NCI-H2227 (cell line): ENCODE results near the gene AKT1S1.
"Not testable (repeated sequence)": the region's sequence is repeated elsewhere in the genome, so short reads cannot be mapped to it uniquely, and the experiment has no call there.

Experiments
- DNase-seq: peaks from one replicate; lab custom pipeline; 2025; ENCODE audit not compliant: unreplicated experiment; lab: John Stamatoyannopoulos, UW

AKT1S1 gene

GRCh38 chr19:49838885-49839588 lies 38.1 kb downstream of the AKT1S1 start:
- DNase-seq = no peak

- no peak for DNase-seq
These were observed 39.7 kb downstream of the AKT1S1 start for GRCh38 chr19:49837425-49837824.

DNA sequence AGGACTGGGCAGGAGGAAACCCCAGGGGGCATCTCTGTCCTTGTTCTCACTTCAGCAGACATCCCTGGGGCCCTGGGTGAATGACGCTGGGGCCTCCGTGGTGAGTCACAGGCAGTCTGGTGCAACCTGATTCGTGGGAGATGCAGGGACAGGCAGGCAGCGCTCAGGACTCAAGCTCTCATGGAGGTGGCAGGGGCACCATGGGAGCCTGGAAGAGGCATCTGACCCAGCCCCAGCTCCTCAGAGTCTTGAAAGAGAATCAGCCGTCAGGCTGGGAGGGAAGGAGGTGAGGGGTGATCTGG lies 40.2 kb downstream of the AKT1S1 start:
- no peak for DNase-seq

DNA sequence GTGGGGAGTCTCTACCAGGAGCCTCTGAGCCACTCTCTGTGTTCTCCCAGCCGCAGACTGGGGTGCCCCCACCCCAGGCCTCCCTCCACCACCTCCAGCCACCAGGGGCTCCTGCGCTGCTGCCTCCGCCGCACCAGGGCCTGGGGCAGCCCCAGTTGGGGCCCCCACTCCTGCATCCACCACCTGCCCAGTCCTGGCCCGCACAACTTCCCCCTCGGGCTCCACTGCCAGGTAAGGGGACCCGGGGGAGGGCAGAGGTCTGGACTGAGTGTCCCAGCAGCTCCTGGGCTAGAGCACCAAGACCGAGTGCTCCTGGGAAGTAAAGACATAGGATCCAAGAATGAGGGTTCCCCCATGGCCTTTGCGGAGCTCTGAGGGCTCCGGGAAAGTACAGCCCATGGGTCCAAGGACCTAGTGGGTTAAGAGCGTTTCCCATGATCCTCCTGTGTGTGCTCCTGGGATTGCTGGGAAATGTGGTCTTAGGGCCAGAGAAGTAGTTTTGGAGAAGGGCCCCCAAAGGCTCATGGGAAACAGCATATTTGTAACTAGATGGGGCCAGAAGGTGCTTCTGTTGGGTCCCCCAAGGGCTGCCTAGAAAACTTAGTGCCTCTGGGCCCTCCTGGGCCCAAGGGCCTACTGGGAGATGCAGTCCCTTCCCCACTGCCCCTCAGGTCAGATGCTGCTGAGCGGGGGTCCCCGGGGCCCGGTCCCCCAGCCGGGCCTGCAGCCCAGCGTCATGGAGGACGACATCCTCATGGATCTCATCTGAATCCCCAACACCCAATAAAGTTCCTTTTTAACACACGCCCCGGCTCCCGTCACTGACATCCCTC lies 40.8 kb downstream of the AKT1S1 start:
- DNase-seq = no peak

- DNase-seq = no peak
These were observed 41.6 kb downstream of the AKT1S1 start for GRCh38 chr19:49835562-49835961.

DNA sequence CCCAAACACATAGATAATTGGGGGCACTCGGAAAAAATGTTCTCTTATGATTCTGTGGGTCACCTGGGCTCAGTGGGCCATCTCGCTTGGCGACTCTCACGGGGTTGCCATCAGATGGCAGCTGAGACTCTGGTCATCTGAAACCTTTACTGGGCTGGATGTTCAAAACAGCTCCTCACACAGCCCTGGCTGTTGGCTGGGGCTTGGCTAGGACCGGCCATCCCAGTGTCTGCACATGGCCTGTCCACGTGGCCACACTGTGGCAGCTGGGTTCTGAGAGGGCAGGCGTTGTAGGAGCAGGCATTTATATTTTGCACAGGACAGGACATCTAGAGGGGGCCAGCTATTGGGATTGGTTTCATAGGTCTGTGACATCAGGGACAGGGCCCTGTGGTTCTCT lies 43.6 kb downstream of the AKT1S1 start:
- DNase-seq = no peak

GRCh38 chr19:49832556-49832955 lies 44.6 kb downstream of the AKT1S1 start:
- no peak for DNase-seq

GRCh38 chr19:49831592-49831991 lies 45.6 kb downstream of the AKT1S1 start:
- DNase-seq = no peak

- DNase-seq = no peak
These were observed 46.4 kb downstream of the AKT1S1 start for GRCh38 chr19:49830766-49831165.

DNA sequence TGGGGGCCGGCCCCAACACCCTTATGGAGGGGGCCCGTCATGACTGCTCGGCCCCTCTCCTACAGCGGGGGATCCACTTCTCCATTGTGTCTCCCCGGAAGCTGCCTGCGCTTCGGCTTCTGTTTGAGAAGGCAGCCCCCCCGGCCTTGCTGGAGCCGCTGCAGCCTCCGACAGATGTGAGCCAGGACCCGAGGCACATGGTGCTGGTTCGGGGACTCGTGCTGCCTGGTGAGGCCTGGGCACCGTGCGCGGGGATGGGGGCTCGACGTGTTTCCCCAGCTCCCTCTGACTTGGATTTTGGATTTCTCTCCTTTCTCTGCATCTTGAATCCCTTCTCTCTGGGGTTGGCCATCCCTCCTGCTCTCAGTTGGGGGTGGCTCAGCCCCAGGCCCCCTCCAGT lies 47.4 kb downstream of the AKT1S1 start:
- DNase-seq = no peak

DNA sequence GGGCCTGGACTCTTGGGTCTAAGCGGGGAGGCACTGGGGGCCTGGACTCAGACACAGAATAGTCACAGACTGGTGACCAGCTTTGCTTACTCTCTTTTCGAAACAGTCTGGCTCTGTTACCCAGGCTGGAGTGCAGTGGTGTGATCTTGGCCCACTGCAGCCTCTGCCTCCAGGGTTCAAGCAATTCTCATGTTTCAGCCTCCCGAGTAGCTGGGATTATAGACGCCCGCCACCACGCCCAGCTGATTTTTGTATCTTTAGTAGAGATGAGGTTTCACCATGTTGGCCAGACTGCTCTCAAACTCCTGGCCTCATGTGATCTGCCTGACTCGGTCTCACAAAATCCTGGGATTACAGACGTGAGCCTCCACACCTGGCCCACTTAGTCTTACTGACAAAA lies 48.0 kb downstream of the AKT1S1 start:
- DNase-seq = no peak

- DNase-seq = no peak
These were observed 50.1 kb downstream of the AKT1S1 start for GRCh38 chr19:49827034-49827433.

GRCh38 chr19:49824662-49825061 lies 52.5 kb downstream of the AKT1S1 start:
- DNase-seq = no peak

DNA sequence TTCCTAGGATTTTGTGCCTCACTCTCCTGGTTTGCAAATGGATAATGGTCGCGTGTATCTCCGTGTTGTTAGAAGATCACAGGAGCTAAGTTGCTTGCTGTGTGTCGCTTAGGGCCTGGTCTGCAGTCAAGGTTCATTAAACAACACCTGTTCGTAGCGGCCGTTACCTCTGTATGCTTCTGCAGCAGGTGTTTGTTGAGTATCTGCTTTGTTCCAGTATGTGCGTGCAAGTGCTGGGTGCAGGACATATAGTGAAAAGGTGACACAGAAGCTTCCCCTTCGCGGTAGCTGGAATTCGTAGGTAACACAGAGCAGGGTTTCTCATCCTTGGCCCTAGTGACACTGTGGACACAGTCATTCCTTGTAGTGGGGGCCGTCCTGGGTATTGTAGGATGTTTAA lies 53.7 kb downstream of the AKT1S1 start:
- no peak for DNase-seq

DNA sequence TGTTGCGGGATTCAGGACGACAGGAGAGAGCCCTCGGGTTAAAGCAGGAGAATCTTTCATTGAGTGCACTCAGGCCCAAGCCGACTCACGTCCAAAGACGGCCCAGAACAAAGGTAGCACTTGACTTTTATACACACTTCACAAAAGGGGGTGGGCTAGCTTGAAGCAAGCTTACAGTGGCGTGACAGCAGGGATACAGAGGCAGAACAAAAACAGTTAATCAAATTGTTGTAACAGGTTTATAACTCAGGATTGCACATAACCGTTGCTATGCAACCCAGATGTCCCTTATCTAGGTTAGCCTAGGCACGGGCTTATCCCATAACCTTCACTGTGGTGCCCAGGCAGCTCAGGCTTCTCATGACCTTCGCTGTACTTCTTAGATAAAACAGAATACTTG lies 57.0 kb downstream of the AKT1S1 start:
- DNase-seq = no peak

GRCh38 chr19:49819452-49820115 lies 57.6 kb downstream of the AKT1S1 start:
- not testable (repeated sequence) for DNase-seq
